ENCODE measurements around the gene PPM1F. TPM values are rescaled to one million over a fixed set of nuclear protein-coding genes. Genes with fewer than 3 reads are reported as not detected.

PPM1F gene, protein sequence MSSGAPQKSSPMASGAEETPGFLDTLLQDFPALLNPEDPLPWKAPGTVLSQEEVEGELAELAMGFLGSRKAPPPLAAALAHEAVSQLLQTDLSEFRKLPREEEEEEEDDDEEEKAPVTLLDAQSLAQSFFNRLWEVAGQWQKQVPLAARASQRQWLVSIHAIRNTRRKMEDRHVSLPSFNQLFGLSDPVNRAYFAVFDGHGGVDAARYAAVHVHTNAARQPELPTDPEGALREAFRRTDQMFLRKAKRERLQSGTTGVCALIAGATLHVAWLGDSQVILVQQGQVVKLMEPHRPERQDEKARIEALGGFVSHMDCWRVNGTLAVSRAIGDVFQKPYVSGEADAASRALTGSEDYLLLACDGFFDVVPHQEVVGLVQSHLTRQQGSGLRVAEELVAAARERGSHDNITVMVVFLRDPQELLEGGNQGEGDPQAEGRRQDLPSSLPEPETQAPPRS
- polyA plus RNA-seq (2012; ENCODE audit: insufficient read depth, insufficient read length, low read depth), result 41.0 TPM

DNA sequence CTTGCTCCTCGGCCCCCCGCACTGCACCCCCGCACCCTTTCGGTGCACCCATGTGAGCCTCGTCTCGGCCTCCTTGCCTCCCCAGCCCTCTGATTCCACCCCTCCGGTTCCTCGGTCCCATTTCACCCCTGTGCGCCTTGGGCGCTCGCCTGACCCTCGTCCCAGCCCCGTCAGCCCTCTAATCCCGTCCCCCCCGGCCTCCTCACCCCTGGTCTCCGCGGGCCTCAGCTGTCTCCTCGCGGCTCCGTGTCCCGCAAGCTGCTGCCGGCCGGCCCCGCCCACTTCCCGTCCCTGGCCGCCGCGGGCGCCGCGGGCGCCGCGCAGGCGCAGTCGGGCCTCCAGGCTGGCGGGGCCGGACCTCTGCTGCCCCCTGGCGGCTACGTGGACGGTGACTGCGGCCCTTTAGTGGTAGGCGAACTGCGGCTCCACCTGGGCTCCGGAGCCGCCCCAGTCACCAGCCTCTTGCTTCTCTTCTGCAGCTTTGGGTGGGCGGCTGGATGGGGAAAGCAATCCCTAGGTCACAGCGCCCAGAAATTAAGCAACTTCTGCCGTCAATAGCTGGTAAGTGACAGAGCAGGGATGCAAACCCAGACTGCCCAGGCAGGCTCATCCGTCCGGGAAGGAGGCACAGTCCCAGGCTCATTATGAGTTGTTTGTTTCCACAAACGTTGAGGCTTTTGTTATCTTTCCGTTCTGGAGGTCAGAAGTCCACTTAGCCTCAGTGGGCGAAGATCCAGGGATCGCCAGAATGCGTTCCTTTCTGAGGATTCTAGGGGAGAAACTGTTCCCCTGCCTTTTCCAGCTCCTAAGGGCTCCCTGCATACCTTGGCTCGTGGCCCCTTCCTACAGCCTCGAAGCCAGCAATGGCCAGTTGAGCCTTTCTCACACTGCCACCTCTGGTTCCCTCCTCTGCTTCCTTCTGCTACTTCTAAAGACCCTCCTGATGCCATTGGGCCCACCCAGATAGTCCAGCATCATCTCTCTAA is at the start of gene PPM1F:
Gene PPM1F, minus strand, starts transcription at position 263 of the 986 bp plus-strand sequence. CDS start 6,800 bp downstream, outside the sequence.
- no peaks in the 10 kb centered on the region for H3K27me3 ChIP-seq
- H3K4me3 ChIP-seq (ENCODE audit: low read depth, low read length), result peak within 1 kb of the TSS; percentile 73
- no peaks in the 10 kb centered on the region for H3K4me1 ChIP-seq
- DNase-seq, result peak; percentile 91
- TF ChIP-seq, protein P1, sequence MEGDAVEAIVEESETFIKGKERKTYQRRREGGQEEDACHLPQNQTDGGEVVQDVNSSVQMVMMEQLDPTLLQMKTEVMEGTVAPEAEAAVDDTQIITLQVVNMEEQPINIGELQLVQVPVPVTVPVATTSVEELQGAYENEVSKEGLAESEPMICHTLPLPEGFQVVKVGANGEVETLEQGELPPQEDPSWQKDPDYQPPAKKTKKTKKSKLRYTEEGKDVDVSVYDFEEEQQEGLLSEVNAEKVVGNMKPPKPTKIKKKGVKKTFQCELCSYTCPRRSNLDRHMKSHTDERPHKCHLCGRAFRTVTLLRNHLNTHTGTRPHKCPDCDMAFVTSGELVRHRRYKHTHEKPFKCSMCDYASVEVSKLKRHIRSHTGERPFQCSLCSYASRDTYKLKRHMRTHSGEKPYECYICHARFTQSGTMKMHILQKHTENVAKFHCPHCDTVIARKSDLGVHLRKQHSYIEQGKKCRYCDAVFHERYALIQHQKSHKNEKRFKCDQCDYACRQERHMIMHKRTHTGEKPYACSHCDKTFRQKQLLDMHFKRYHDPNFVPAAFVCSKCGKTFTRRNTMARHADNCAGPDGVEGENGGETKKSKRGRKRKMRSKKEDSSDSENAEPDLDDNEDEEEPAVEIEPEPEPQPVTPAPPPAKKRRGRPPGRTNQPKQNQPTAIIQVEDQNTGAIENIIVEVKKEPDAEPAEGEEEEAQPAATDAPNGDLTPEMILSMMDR (IDR thresholded peaks at IDR 0.05; ENCODE audit: low read depth, low read length), result peak; percentile 61
- H3K36me3 ChIP-seq, result no peaks in the 10 kb centered on the region
- H3K9me3 ChIP-seq, result no peaks in the 10 kb centered on the region

DNA sequence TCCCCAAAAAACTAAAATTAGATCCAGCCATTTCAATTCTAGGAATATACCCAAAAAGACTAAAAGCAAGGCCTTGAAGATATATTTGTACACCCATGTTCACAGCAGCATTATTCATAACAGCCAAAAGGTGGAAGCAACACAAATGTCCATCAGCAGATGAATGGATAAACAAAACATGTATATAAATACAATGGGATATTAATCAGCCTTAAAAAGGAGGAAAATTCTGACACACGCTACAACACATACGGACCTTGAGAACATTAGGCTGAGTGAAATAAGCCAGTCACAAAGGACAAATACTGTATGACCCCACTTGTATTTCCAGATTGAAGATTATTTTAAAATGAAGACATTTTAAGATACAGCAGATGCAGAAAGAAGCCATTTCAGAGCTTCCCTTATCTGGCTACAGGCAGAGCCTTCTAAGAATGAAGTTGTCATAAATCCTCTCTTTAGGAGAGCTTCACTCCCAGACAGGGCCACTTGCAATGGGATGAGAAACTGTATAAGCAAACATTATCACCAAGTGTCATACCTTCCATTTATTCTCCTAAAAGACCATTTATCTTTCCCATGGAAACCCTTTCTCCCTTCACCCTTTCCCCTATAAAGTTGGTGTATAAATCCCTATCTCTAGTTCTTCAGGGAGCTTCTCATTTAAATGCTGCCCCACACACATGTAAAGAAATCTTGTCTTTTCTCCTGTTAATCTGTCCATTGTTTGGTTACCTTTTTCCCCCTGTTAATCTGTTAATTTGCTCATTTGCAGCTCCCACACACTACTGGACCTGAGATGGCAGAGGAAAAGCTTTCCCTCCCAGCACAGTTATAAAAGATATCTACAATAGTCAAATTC is 49.2 kb upstream of the PPM1F start:
- no peaks in the 10 kb centered on the region for H3K4me1 ChIP-seq
- H3K27me3 ChIP-seq, result peaks cover 37% of the 10 kb centered on the region
- no peaks in the 10 kb centered on the region for H3K36me3 ChIP-seq
- DNase-seq, result no peak
- H3K4me3 ChIP-seq (ENCODE audit: low read depth, low read length), result no peak overlapping the region
- TF ChIP-seq, protein P1 (IDR thresholded peaks at IDR 0.05; ENCODE audit: low read depth, low read length), result no peak
- H3K9me3 ChIP-seq, result no peaks in the 10 kb centered on the region

DNA sequence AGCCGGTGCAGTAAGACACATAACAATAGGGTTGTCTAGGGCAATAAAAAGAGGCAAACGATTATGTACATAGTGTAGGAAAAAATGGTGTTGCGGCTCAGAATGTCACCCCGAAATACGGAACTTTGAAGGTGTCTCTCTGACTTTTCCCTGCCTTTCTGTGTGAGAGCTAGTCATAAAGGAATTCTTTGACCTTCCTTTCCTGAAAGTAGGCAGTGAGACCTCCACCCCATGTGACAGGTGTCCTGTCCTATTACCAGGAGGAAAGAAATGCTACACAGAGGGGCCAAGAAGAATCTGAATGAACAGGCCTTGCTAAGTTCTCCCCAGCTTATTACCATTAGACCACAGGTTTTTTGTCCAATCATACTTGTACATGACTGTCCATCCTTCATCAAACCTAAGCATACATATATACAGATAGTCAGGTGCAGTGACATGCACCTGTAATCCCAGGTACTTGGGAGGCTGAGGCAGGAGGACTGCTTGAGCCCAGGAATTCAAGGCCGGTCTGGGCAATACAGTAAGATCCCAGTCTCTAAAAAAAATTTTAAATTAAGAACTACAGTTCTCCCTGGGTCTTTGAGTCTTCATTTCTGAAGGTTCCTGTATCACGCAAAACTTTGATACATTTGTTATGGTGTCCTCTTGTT is 46.1 kb upstream of the PPM1F start:
- TF ChIP-seq, protein P1 (IDR thresholded peaks at IDR 0.05; ENCODE audit: low read depth, low read length), result no peak
- no peaks in the 10 kb centered on the region for H3K9me3 ChIP-seq
- no peaks in the 10 kb centered on the region for H3K4me1 ChIP-seq
- H3K4me3 ChIP-seq (ENCODE audit: low read depth, low read length), result no peak overlapping the region
- H3K36me3 ChIP-seq, result no peaks in the 10 kb centered on the region
- no peak for DNase-seq
- H3K27me3 ChIP-seq, result peaks cover 37% of the 10 kb centered on the region

DNA sequence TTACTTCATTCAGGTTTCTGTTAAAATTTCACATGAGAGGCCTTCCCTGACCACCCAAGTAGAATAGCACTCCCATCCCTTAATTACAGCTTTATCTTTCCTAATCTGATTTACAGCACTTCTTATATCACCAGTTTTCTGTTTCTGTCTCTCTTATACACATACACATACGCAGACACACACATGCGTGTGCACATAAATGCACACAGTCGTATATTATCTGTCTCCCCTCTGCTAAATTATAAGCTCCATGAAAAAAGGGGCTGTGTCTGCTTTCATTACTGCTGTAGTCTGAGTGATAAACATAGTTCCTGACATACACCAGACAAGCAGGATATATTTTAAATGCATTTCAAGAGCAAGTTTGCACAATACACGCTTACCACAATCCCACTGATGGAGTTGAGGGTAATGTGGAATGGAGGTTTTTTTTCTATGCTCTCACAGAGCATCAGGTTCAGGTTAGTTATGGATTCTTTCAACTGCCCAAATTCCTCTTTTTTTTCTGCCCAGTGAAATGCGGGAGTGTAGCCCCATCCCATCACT is 43.6 kb upstream of the PPM1F start:
- TF ChIP-seq, protein P1 (IDR thresholded peaks at IDR 0.05; ENCODE audit: low read depth, low read length), result no peak
- H3K27me3 ChIP-seq, result peaks cover 23% of the 10 kb centered on the region
- H3K36me3 ChIP-seq, result no peaks in the 10 kb centered on the region
- H3K4me3 ChIP-seq (ENCODE audit: low read depth, low read length), result no peak overlapping the region
- no peaks in the 10 kb centered on the region for H3K9me3 ChIP-seq
- H3K4me1 ChIP-seq, result no peaks in the 10 kb centered on the region
- DNase-seq, result no peak

DNA sequence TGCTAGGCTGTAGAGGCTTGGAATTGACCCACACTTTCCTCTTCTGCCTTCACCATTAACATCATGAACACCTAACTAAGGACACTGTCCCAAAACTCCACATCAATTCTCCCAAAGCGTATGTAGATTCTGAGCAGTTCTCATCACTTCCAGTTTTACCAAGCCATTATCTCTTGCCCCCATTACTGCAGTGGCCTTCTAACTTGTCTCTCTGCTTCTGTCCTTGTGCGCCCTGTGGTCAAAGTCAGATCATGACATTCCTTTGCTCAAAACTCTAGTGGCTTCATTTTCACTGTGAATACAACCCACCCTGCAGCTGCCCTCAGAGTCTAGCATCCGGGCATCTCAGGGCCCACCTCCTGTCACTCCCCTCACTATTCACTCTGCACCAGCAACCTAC is 43.0 kb upstream of the PPM1F start:
- TF ChIP-seq, protein P1 (IDR thresholded peaks at IDR 0.05; ENCODE audit: low read depth, low read length), result no peak
- H3K27me3 ChIP-seq, result peaks cover 19% of the 10 kb centered on the region
- DNase-seq, result no peak
- H3K36me3 ChIP-seq, result no peaks in the 10 kb centered on the region
- H3K4me1 ChIP-seq, result no peaks in the 10 kb centered on the region
- H3K9me3 ChIP-seq, result no peaks in the 10 kb centered on the region
- H3K4me3 ChIP-seq (ENCODE audit: low read depth, low read length), result no peak overlapping the region

Data from BE2C (cell line).